IMR-90 (cell line): ENCODE results near the gene ABCC4. TPM values are rescaled to one million over a fixed set of nuclear protein-coding genes. Genes with fewer than 3 reads are reported as not detected.

Source experiments
- ATAC-seq: fragments of 200-7000 bp; cut with Tn5 transposase; 2 replicates; pipeline ENCODE4 v1.9.1; 2020; ENCODE audit warnings: low read depth, mild to moderate bottlenecking, moderate library complexity
- BruUV-seq: library from RNA; stranded (reverse); fragments of 400-500 nt; replicated peaks from 2 replicates; lab custom pipeline; 2021; lab: Mats Ljungman, UMichigan
- CTCF ChIA-PET: fragments of 300-600 bp; formaldehyde crosslinking; extraction: SDS; loops from one replicate; lab custom pipeline; 2021; ENCODE audit warnings: antibody characterized with exemption; lab: Yijun Ruan, JAX
- POLR2A ChIA-PET: fragments of 300-600 bp; sonication (Branson Sonifier 250); formaldehyde crosslinking; loops from one replicate; lab custom pipeline; 2022; ENCODE audit warnings: antibody characterized with exemption; ENCODE audit not compliant: unreplicated experiment; lab: Charles Lee
- DNase-seq: peaks from one replicate; pipeline ENCODE4 v3.0.0; 2013
- H2AFZ ChIP-seq: replicated peaks from 2 replicates; pipeline ENCODE3; 2013; ENCODE audit warnings: low read length, mild to moderate bottlenecking; ENCODE audit not compliant: poor library complexity
- H2AK5ac ChIP-seq: 2 replicates; pipeline ENCODE4 v1.6.1; 2013; ENCODE audit warnings: low read depth, low read length, inconsistent platforms
- H2AK9ac ChIP-seq: replicated peaks from 2 replicates; pipeline ENCODE3; 2013; ENCODE audit warnings: mild to moderate bottlenecking, low read depth, low read length, moderate library complexity; ENCODE audit not compliant: poor library complexity
- H2BK120ac ChIP-seq: 2 replicates; pipeline ENCODE4 v1.6.1; 2013; ENCODE audit warnings: low read depth, low read length, inconsistent platforms
- H2BK15ac ChIP-seq: 3 replicates; pipeline ENCODE4 v1.6.1; 2013; ENCODE audit warnings: low read depth, low read length, inconsistent platforms
- H2BK20ac ChIP-seq: 2 replicates; pipeline ENCODE4 v1.6.1; 2013; ENCODE audit warnings: low read depth, mild to moderate bottlenecking, inconsistent platforms, low read length, moderate library complexity
- H2BK5ac ChIP-seq: 2 replicates; pipeline ENCODE4 v1.6.1; 2013; ENCODE audit warnings: mild to moderate bottlenecking, low read depth, low read length, inconsistent platforms; ENCODE audit not compliant: poor library complexity, severe bottlenecking
- H3K14ac ChIP-seq: replicated peaks from 2 replicates; pipeline ENCODE4 v1.6.1; 2013; ENCODE audit warnings: low read depth, low read length, inconsistent platforms
- H3K18ac ChIP-seq: 2 replicates; pipeline ENCODE4 v1.6.1; 2013; ENCODE audit warnings: low read depth, low read length, control low read depth
- H3K23ac ChIP-seq: 2 replicates; pipeline ENCODE4 v1.6.1; 2013; ENCODE audit warnings: low read depth, low read length, inconsistent platforms
- H3K27ac ChIP-seq: 2 replicates; pipeline ENCODE4 v1.5.1; 2013; ENCODE audit warnings: mild to moderate bottlenecking, control low read depth, low read length; ENCODE audit not compliant: insufficient read depth
- H3K27me3 ChIP-seq: 2 replicates; pipeline ENCODE4 v1.6.1; 2013; ENCODE audit warnings: low read length; ENCODE audit not compliant: control insufficient read depth, insufficient read depth
- H3K36me3 ChIP-seq: 2 replicates; pipeline ENCODE4 v1.6.1; 2013; ENCODE audit warnings: low read length, mixed read lengths; ENCODE audit not compliant: control insufficient read depth, insufficient read depth
- H3K4ac ChIP-seq: 2 replicates; pipeline ENCODE4 v1.6.1; 2013; ENCODE audit warnings: low read depth, low read length, inconsistent platforms
- H3K4me1 ChIP-seq: 2 replicates; pipeline ENCODE4 v1.6.1; 2013; ENCODE audit warnings: low read length, mixed read lengths; ENCODE audit not compliant: control insufficient read depth, insufficient read depth
- H3K4me2 ChIP-seq: 2 replicates; pipeline ENCODE4 v1.6.1; 2013; ENCODE audit warnings: low read depth, mild to moderate bottlenecking, control low read depth, low read length, moderate library complexity
- H3K4me3 ChIP-seq: 2 replicates; pipeline ENCODE4 v1.5.1; 2013; ENCODE audit warnings: low read depth, mild to moderate bottlenecking, control low read depth, low read length, moderate library complexity; ENCODE audit not compliant: insufficient read depth
- H3K56ac ChIP-seq: 2 replicates; pipeline ENCODE4 v1.6.1; 2013; ENCODE audit warnings: low read length, inconsistent platforms; ENCODE audit not compliant: insufficient read depth; ENCODE audit errors: extremely low read depth
- H3K79me1 ChIP-seq, 2 experiments: 2 replicates each; pipeline ENCODE4 v1.6.1; 2013; ENCODE audit warnings: low read length in 2 of 2, inconsistent platforms in 1 of 2, low read depth in 1 of 2
- H3K9ac ChIP-seq: 2 replicates; pipeline ENCODE4 v1.6.1; 2013; ENCODE audit warnings: low read depth, low read length, control low read depth
- H3K9me1 ChIP-seq: 2 replicates; pipeline ENCODE4 v1.6.1; 2013; ENCODE audit warnings: low read length, inconsistent platforms; ENCODE audit not compliant: insufficient read depth
- H3K9me3 ChIP-seq: 2 replicates; pipeline ENCODE4 v1.6.1; 2013; ENCODE audit warnings: low read length; ENCODE audit not compliant: control insufficient read depth, insufficient read depth
- H4K20me1 ChIP-seq: 2 replicates; pipeline ENCODE4 v1.6.1; 2013; ENCODE audit warnings: low read length, inconsistent platforms; ENCODE audit not compliant: insufficient read depth
- H4K5ac ChIP-seq: 2 replicates; pipeline ENCODE4 v1.6.1; 2013; ENCODE audit warnings: mild to moderate bottlenecking, low read depth, low read length, control low read depth
- H4K8ac ChIP-seq, 2 experiments: 2 replicates each; pipeline ENCODE4 v1.6.1; 2013; ENCODE audit warnings: low read depth in 2 of 2, low read length in 2 of 2, control low read depth in 1 of 2, inconsistent platforms in 1 of 2
- H4K91ac ChIP-seq: 2 replicates; pipeline ENCODE4 v1.6.1; 2013; ENCODE audit warnings: low read depth, low read length, inconsistent platforms; ENCODE audit not compliant: insufficient read depth
- CHD1 ChIP-seq: IDR thresholded peaks from 2 replicates; pipeline ENCODE4 v1.6.1; 2012; ENCODE audit warnings: low read depth, low read length, improper control_type of control experiment
- RFX5 ChIP-seq: IDR thresholded peaks from 2 replicates; pipeline ENCODE4 v1.8.0; 2012; ENCODE audit warnings: low read depth, mild to moderate bottlenecking, low read length, moderate library complexity
- SMC3 ChIP-seq: fragments of 150-350 bp; IDR thresholded peaks from 2 replicates; pipeline ENCODE4 v1.6.1; 2016; ENCODE audit warnings: low read depth, mild to moderate bottlenecking, antibody characterized with exemption, low read length, moderate library complexity
- WGBS, 2 experiments: methylation state at CpG; one replicate each; pipeline versions ENCODE4 v1.1.5 to v1.1.7; 2013; ENCODE audit warnings: missing lambda C conversion rate in 2 of 2; ENCODE audit not compliant: insufficient read length in 1 of 2; ENCODE audit errors: extremely low coverage in 2 of 2; 5-methylcytosine and 5-hydroxymethylcytosine counted together
- dilution Hi-C: fragments of 300-500 bp; cut with HindIII; formaldehyde crosslinking; loops from one replicate; pipeline ENCODE4 v1.14.3; 2018; ENCODE audit warnings: low sequenced_read_pairs; ENCODE audit not compliant: unreplicated experiment
- in situ Hi-C: fragments of 300-500 bp; cut with MboI; formaldehyde crosslinking; loops from 3 replicates; pipeline ENCODE4 v1.14.3; 2019; ENCODE audit warnings: low sequenced_read_pairs, inconsistent platforms, mixed read lengths
- intact Hi-C: fragments of 100-400 bp; cut with micrococcal nuclease; formaldehyde crosslinking; loops from 2 replicates; pipeline ENCODE4 v1.10.0; 2022
- polyA plus RNA-seq, 3 experiments: library from polyadenylated mRNA; depleted of rRNA; stranded (reverse); fragments of >200 nt; gene quantifications; 2 replicates each; pipeline ENCODE4 v1.2.3, GENCODE V29; 2012; ENCODE audit warnings: low replicate concordance in 1 of 3
- total RNA-seq: library from RNA; depleted of rRNA; stranded (reverse); fragments of >200 nt; gene quantifications from 2 replicates; pipeline ENCODE4 v1.2.3, GENCODE V29; 2012
- TF ChIP-seq, protein P1 (sequence below): fragments of 150-350 bp; IDR thresholded peaks from 2 replicates; pipeline ENCODE4 v1.6.1; 2016; ENCODE audit warnings: low read depth, mild to moderate bottlenecking, low read length, moderate library complexity, borderline replicate concordance

Gene ABCC4
- total and polyA plus RNA-seq, 2 of the 4 experiments (the other 2 are of a cell fraction), result 16.6 to 41.4 TPM

DNA sequence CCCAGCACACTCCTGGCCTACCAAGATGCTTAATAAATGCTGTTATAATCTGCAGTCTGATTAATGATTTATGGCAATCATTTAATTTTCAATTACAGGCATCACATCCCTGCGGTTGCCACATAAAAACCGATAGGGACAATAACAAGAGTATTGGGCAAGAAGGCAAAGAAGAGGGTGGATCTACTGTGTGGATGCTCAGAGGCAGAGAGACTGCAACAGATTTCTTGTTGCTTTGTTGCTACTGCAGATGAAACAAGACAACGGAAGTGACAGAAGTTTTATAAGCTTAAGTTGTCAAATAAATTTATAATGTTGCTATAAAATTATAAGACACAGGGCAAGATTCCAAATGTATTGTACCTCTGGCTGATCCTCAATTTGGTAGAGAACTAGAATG lies 154.8 kb downstream of the ABCC4 start:
- no peak overlapping the region for H3K4me3 ChIP-seq
- TF ChIP-seq RFX5 (no peak), SMC3 (no peak), CHD1 (no peak)
- TF ChIP-seq, protein P1, sequence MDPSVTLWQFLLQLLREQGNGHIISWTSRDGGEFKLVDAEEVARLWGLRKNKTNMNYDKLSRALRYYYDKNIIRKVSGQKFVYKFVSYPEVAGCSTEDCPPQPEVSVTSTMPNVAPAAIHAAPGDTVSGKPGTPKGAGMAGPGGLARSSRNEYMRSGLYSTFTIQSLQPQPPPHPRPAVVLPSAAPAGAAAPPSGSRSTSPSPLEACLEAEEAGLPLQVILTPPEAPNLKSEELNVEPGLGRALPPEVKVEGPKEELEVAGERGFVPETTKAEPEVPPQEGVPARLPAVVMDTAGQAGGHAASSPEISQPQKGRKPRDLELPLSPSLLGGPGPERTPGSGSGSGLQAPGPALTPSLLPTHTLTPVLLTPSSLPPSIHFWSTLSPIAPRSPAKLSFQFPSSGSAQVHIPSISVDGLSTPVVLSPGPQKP, result no peak
- H4K91ac ChIP-seq, result no peak overlapping the region
- H2AK9ac ChIP-seq, result no peak overlapping the region
- H3K4me2 ChIP-seq, result no peak overlapping the region
- BruUV-seq, result no TSS peak
- H3K9me3 ChIP-seq, result no peaks in the 10 kb centered on the region
- H2AK5ac ChIP-seq, result no peak overlapping the region
- no peak overlapping the region for H2BK120ac ChIP-seq
- no peak overlapping the region for H4K5ac ChIP-seq
- in situ Hi-C loops, result no loop called here
- H2BK15ac ChIP-seq, result no peak overlapping the region
- ATAC-seq (no peak), DNase-seq (no peak)
- WGBS, 2 experiments, result no CpG with 5 or more reads among the region's 3 CpGs
- no peak overlapping the region for H3K4ac ChIP-seq
- no peak overlapping the region for H3K27ac ChIP-seq
- H3K36me3 ChIP-seq, result peaks cover 17% of the 10 kb centered on the region; the same call in 1 of the 2 replicates
- ChIA-PET POLR2A (no interaction called here), CTCF (no interaction called here)
- H3K18ac ChIP-seq, result no peak overlapping the region
- H3K27me3 ChIP-seq, result no peaks in the 10 kb centered on the region
- no peak overlapping the region for H2AFZ ChIP-seq
- no peak overlapping the region for H3K56ac ChIP-seq
- no peak overlapping the region for H3K23ac ChIP-seq
- H3K79me1 ChIP-seq, result peaks cover under 1 to 27% of the 10 kb centered on the region in 2 experiments; a peak in 3 of 4 replicates
- no peaks in the 10 kb centered on the region for H3K4me1 ChIP-seq
- no peak overlapping the region for H3K9ac ChIP-seq
- no peak overlapping the region for H2BK5ac ChIP-seq
- no peak overlapping the region for H2BK20ac ChIP-seq
- peaks cover 6% of the 10 kb centered on the region; the same call in 1 of the 2 replicates for H4K20me1 ChIP-seq
- H4K8ac ChIP-seq, result no peak overlapping the region
- dilution Hi-C loops, result no loop called here
- intact Hi-C loops, result no loop called here
- H3K14ac ChIP-seq, result no peak overlapping the region
- H3K9me1 ChIP-seq, result no peaks in the 10 kb centered on the region
